ENCODE data around the gene BEST4.

DNA sequence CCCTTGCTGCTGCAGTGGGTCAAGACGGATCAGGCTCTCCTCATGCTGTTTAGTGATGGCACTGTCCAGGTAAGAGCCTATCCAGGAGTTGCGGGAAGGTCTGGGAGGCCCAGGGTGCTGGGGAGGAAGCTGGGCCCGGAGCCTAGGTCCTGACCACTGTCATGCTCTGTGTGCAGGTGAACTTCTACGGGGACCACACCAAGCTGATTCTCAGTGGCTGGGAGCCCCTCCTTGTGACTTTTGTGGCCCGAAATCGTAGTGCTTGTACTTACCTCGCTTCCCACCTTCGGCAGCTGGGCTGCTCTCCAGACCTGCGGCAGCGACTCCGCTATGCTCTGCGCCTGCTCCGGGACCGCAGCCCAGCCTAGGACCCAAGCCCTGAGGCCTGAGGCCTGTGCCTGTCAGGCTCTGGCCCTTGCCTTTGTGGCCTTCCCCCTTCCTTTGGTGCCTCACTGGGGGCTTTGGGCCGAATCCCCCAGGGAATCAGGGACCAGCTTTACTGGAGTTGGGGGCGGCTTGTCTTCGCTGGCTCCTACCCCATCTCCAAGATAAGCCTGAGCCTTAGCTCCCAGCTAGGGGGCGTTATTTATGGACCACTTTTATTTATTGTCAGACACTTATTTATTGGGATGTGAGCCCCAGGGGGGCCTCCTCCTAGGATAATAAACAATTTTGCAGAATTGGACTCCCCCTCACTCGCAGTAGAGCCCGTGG is 17.5 kb upstream of the BEST4 start:
- TF ChIP-seq, protein P1, sequence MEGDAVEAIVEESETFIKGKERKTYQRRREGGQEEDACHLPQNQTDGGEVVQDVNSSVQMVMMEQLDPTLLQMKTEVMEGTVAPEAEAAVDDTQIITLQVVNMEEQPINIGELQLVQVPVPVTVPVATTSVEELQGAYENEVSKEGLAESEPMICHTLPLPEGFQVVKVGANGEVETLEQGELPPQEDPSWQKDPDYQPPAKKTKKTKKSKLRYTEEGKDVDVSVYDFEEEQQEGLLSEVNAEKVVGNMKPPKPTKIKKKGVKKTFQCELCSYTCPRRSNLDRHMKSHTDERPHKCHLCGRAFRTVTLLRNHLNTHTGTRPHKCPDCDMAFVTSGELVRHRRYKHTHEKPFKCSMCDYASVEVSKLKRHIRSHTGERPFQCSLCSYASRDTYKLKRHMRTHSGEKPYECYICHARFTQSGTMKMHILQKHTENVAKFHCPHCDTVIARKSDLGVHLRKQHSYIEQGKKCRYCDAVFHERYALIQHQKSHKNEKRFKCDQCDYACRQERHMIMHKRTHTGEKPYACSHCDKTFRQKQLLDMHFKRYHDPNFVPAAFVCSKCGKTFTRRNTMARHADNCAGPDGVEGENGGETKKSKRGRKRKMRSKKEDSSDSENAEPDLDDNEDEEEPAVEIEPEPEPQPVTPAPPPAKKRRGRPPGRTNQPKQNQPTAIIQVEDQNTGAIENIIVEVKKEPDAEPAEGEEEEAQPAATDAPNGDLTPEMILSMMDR (conservative IDR thresholded peaks at IDR 0.05; ENCODE audit: low read length): peak; percentile 38; the same call in 1 of the 2 replicates
- TF ChIP-seq EZH2phosphoT487 (IDR thresholded peaks at IDR 0.05; ENCODE audit: borderline replicate concordance, low read depth, low read length): no peak
